ENCODE data around the gene POLR2A.

Gene POLR2A

GRCh38 chr17:7508846-7509245, 24.7 kb downstream of the POLR2A start:
- DNase-seq (ENCODE audit: low spot score): no peak

GRCh38 chr17:7509937-7510336, 25.8 kb downstream of the POLR2A start:
- DNase-seq (ENCODE audit: low spot score): no peak

GRCh38 chr17:7511108-7511507, 26.9 kb downstream of the POLR2A start:
- DNase-seq (ENCODE audit: low spot score): no peak

GRCh38 chr17:7512105-7512504, 27.9 kb downstream of the POLR2A start:
- no peak for DNase-seq (ENCODE audit: low spot score)

GRCh38 chr17:7512824-7513540, 28.8 kb downstream of the POLR2A start:
- DNase-seq (ENCODE audit: low spot score): no peak

GRCh38 chr17:7513850-7514419, 29.8 kb downstream of the POLR2A start:
- DNase-seq (ENCODE audit: low spot score): no peak

- DNase-seq (ENCODE audit: low spot score): no peak
Measured at GRCh38 chr17:7515911-7516610, 31.9 kb downstream of the POLR2A start.

- no peak for DNase-seq (ENCODE audit: low spot score)
Measured at GRCh38 chr17:7523033-7523432, 38.9 kb downstream of the POLR2A start.

GRCh38 chr17:7528842-7529241, 44.7 kb downstream of the POLR2A start:
- no peak for DNase-seq (ENCODE audit: low spot score)

GRCh38 chr17:7530023-7530900, 46.1 kb downstream of the POLR2A start:
- DNase-seq (ENCODE audit: low spot score): no peak

GRCh38 chr17:7538050-7538449, 53.9 kb downstream of the POLR2A start:
- DNase-seq (ENCODE audit: low spot score): no peak

- DNase-seq (ENCODE audit: low spot score): no peak
Measured at GRCh38 chr17:7538891-7539545, 54.9 kb downstream of the POLR2A start.

- no peak for DNase-seq (ENCODE audit: low spot score)
Measured at GRCh38 chr17:7541074-7541621, 57.0 kb downstream of the POLR2A start.

- no peak for DNase-seq (ENCODE audit: low spot score)
Measured at GRCh38 chr17:7544911-7545310, 60.7 kb downstream of the POLR2A start.

- DNase-seq (ENCODE audit: low spot score): no peak
Measured at GRCh38 chr17:7548585-7549400, 64.6 kb downstream of the POLR2A start, which contains the start of gene TNFSF12. Gene TNFSF12 (plus strand): TSS chr17:7549058. CDS start chr17:7549154, 96 bp downstream.
